Activated T-cell treated with anti-CD3 and anti-CD28 coated beads for 1 hour (primary cell): ENCODE results near the gene GTPBP1.

Experiments
- DNase-seq: peaks from one replicate; pipeline ENCODE4 v3.0.0-alpha.2; 2020; ENCODE audit warnings: low read depth

Gene GTPBP1

GRCh38 chr22:38705235-38706100 is at the start of gene GTPBP1:
TSS of gene GTPBP1 (plus strand) at chr22:38705944. CDS start at chr22:38705956, 12 bp downstream.
- peak; percentile 92 for DNase-seq

GRCh38 chr22:38656256-38657044 is 49.3 kb upstream of the GTPBP1 start, which contains the start of the genes CBY1 and FAM227A:
TSS of gene CBY1 (plus strand) at chr22:38656638. CDS start at chr22:38668055, 11,417 bp downstream.
TSS of gene FAM227A (minus strand) at chr22:38656392. CDS start at chr22:38650168, 6,224 bp downstream.
- DNase-seq = peak; percentile 84

DNA sequence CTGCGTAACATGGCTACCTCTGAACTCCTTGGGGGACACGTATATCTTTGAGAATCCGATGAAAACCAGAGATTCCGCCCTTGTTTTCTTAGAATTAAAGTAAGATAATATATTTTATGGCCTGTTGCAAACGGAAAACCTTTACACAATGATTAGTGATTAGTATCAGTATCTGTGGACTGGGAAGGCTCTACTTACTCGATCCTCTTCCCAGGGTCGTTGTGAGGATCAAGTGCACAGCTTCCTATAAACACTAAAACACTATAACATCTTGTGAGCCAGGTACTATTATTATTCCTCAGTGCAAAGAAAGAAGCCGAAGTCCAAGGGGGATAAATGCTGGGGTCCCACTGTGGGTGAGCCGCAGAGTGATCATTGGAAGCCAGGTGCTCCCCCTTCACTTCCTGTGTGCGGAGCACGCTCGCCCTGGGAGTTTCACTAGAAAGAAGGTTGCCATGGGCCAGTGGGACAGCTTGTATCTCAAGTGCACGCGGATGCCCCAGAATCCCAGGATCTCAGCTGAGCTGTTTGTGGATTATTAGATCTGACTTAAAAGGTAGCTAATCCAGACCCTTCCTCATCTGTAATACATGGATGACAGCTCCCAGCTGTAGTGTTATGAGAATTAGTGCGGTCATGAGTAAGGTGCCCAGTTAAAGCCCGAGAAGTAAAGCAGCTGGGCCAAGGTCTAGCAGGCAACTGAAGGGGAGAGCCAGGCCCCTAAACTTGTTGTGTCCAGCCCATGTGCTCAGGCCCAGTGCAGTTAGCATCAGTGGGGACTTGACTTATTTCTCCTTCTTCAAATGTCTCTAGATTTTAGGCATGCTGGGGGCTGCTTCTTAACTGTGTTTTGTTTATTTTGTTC is 48.5 kb upstream of the GTPBP1 start:
- DNase-seq = peak; percentile 14

DNA sequence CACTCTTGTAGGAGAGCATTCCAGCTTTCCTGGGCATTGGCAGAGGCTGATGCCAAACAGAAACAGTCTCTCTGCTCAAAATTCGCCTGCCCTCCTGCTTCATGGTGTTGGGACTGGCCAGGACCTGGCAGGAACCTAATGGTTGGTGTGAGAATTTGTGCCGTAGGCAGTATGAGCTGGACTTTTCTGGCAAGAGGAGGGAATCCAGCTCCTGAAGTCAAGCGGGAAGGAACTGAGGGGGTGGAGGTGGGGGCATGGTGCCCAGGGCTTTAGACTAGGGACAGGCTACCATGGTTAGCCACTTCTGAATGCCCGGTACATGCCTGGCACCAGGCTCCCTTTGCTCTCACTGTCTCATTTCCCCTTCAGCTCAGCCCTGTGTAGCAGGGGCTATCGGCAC is 30.9 kb upstream of the GTPBP1 start:
- no peak for DNase-seq

DNA sequence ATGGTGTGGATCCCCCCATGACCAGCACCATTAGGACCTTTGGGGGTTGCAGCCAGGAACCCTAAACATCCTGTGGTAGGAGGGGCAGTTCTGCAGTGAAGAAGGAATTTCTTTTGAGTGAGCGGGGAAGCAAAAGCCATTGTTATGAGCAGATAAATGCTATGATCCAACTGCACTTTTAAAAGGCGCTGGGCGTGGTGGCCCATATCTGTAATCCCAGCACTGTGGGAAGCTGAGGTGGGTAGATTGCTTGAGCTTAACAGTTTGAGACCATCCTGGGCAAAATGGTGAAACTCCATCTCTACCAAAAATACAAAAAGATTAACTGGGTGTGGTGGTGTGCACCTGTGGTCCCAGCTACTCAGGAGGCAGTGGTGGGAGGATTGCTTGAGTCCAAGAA is 29.9 kb upstream of the GTPBP1 start:
- no peak for DNase-seq

GRCh38 chr22:38681582-38682335 is 24.0 kb upstream of the GTPBP1 start, which contains the start of gene TOMM22:
TSS of gene TOMM22 (plus strand) at chr22:38681957. CDS start at chr22:38681979, 22 bp downstream.
- peak; percentile 70 for DNase-seq

GRCh38 chr22:38684895-38685294 is 20.8 kb upstream of the GTPBP1 start:
- no peak for DNase-seq

DNA sequence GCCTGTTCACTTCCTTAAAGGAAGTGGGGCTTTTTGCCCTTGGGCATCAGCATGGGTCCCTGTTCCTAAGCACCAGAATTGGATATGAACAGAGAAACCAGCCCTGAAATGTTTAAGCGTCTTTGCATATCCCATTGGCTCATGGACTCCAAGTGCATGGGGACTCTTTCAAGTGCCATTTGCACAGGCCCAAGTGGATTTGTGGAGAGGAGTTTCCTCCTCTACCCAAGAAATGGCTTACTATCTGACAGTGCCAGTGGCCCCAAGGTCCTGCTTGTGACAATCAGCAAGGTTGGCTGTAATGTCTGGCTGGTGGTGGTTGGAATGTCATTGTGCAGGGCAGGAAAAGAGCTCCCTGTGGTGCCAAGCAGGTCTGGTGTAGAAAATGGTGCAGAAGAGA is 20.0 kb upstream of the GTPBP1 start:
- no peak for DNase-seq

DNA sequence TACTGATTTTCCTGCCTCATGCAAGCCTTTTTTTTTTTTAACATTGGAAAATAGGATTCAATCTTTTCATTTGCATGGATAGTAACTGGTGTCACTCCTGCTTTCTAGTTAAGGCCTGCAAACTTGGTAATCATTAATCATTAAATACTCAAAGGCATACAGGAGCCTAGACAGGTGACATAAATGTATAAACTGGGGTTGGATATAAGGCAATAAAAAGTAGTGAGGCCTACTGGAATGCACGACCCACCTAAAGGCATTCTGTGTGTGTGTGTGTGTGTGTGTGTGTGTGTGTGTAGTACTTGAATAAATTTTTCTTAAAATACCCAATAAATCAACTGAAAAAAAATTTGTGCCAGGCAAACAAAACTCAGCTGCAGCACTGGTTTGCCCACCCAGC is 16.1 kb upstream of the GTPBP1 start:
- DNase-seq = no peak

- DNase-seq = no peak
Measured at GRCh38 chr22:38694049-38694448, 11.7 kb upstream of the GTPBP1 start.

DNA sequence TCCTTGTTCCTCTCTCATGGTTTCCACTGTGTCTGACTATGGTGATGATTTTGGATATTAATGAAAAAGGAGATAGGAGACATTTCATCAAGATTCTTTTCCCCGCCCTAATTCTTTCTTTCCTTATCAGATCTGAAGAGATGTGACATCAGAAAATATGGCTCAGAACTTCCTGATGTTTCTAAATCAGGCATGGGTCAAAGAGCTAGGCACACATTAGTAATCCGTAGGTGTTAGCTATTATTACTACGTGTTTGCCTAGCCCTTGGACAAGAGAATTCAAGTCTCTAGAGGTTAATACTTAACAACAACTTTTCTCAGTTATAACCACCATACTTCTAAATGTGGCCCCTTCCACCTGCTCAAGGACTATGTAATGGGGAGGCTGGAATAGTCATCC is 10.8 kb upstream of the GTPBP1 start:
- no peak for DNase-seq

DNA sequence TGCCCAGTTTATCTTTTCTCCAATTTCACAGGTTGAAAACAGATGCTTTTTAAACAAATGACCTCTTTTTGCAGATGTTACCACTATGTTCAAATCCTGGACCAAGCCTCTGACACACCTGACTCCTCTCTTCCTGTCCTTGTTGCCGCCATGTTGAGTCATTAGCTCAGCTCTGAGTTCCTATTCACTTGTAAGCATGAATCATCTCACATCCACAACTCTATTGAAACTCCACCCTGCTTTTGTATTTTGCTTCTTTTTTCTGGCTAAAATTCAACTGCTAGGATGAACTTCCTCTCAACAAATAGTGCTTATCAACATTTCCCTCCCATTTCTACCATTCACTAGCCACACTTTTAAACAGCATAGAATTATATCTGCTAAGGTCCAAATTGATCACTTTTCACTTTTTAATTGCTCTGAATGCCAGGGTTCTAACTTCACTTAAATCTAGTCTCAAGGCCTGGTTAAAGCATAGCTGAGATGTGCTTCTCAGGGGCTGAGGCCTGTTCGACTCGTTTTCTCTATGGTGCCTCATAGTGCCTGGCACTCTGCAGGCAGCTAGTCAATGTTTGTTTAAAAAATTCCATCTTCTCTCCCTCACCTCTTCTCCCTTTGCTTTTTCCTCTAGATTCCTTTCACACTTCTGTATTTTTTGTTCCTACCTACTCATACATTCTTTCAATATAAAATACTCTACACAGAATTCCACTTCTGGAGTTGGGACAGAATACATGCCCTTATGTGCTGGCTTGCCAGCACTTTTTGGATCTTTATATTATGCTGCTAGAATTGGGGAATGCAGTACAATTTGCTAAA is 8.9 kb upstream of the GTPBP1 start:
- DNase-seq = no peak

DNA sequence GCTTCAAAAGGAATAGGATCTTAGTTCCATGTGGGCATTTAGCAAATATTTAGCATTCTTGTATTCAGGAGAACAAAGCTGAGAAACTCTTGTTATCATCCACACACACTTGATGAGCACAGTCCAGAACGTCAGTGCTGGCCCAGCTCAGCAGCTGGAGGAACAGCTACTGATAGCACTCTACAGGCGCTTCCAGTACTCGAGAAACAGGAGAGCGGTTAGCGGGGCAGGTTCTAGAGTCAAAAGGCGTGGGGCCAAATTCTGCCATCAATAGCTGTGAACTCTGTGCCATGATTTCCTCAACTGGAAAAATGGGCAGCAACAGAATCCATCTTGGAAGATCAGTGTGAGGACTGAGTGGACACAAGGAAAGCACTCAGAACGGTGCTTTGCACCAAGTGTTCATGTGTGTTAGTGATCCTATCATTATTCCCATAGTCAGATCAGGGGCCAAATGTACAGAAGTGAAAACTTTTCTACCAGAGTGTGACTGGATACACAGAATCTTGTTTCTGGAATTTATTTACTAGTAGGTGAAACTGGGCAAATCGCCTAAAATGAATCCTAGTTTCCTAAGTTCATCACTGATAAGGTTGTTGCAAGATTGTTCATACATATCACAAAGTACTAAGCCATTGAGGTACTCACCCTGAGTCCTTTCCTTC is 8.2 kb upstream of the GTPBP1 start:
- no peak for DNase-seq

DNA sequence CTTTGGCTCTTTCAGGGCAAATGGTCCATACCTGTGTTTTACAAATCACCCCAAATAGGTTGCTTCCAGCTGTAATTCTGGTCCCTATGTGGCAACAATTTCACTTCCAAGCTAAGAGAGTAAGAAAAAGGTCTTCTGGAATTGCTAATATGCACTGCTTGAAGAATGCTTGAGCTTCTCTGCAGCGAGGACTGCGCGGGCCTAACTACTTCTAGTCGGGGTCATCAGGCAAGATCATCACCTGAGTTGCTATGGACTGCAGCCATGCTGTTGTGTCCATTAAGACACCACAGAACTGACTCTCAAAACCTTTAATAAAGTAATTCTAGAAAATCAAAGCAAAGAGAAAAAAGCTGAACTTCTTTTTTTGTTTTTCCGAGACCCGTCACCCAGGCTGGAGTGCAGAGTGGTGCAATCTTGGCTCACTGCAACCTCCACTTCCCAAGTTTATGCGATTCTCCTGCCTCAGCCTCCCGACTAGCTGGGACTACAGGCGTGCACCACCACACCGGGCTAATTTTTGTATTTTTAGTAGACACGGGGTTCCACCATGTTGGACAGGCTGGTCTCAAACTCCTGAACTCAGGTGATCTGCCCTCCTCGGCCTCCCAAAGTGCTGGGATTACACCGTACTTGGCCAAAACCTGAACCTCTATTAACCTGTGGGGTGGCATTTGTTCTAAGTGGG is 7.2 kb upstream of the GTPBP1 start:
- DNase-seq = no peak

- no peak for DNase-seq
Measured at GRCh38 chr22:38699143-38699542, 6.6 kb upstream of the GTPBP1 start.

- DNase-seq = no peak
Measured at GRCh38 chr22:38699784-38700183, 6.0 kb upstream of the GTPBP1 start.

DNA sequence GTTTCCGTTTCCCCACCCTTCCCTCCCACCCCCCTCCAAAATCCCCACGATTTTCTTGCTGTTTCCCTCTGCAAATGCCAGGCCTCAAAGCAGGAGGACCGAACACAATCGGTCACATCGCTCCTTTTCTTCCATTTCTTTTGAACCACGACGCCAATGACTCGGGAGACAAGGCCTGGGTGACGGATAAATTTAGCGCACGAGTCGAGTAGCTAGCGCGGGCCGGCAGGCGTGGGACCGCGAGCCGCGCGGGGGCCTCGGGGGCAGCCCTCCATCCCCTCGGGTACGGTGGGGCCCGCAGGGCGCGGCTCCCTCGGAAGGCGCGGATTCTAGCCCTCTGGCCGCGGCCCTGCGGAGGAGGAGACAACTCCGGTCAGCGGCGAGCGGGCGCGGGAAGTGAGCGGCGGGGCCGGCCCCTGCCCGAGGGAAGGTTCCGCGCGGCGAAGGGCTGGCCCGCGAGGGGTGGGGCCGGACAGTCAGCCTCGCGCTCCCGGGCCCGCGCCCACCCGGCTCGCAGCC is 5.4 kb upstream of the GTPBP1 start:
- DNase-seq = no peak

GRCh38 chr22:38700789-38701628 is 4.7 kb upstream of the GTPBP1 start, which contains the start of gene JOSD1:
TSS of gene JOSD1 (minus strand) at chr22:38700943. CDS start at chr22:38699987, 956 bp downstream.
- DNase-seq = peak; percentile 96
